Activated T-helper 17 cell treated with anti-CD3 and anti-CD28 coated beads, Interleukin-2, amount 50 U/mL, for 72 hours (primary cell): Measurements from ENCODE around the gene ARHGAP26. TPM values are rescaled to one million over a fixed set of nuclear protein-coding genes. Genes with fewer than 3 reads are reported as not detected.
"Not testable (repeated sequence)": the region's sequence is repeated elsewhere in the genome, so short reads cannot be mapped to it uniquely, and the experiment has no call there.

Experiments used
- ATAC-seq: fragments of 150-1000 bp; cut with Tn5 transposase; replicated peaks from 2 replicates; pipeline ENCODE4 v1.10.0; 2021; ENCODE audit warnings: mild to moderate bottlenecking, moderate library complexity
- H3K27ac Mint-ChIP-seq: one replicate; pipeline ENCODE4 v1.8.0; 2022; ENCODE audit warnings: mixed read lengths
- H3K27me3 Mint-ChIP-seq: one replicate; pipeline ENCODE4 v1.8.0; 2022; ENCODE audit warnings: mixed read lengths
- H3K36me3 Mint-ChIP-seq: one replicate; pipeline ENCODE4 v1.8.0; 2022; ENCODE audit warnings: low read depth, mild to moderate bottlenecking, mixed read lengths
- H3K4me1 Mint-ChIP-seq: one replicate; pipeline ENCODE4 v1.8.0; 2022; ENCODE audit warnings: mixed read lengths
- H3K4me3 Mint-ChIP-seq: one replicate; pipeline ENCODE4 v1.8.0; 2022; ENCODE audit warnings: mild to moderate bottlenecking, mixed read lengths
- H3K9me3 Mint-ChIP-seq: one replicate; pipeline ENCODE4 v1.8.0; 2022; ENCODE audit warnings: mixed read lengths
- total RNA-seq, 2 donors: library from RNA; stranded (reverse); gene quantifications; one replicate each; pipeline ENCODE4 v1.2.3, GENCODE V29; 2022

The ARHGAP26 gene
- total RNA-seq, 2 donors from 2014 or later = 7.8 to 12.0 TPM

GRCh38 chr5:142959683-142960657, 189.8 kb downstream of the ARHGAP26 start:
- Mint-ChIP-seq H3K4me1 (no peaks in the 10 kb centered on the region), H3K27me3 (no peaks in the 10 kb centered on the region), H3K9me3 (no peaks in the 10 kb centered on the region), H3K36me3 (no peaks in the 10 kb centered on the region), H3K27ac (peak overlapping the region; percentile 29), H3K4me3 (no peak overlapping the region)
- ATAC-seq = peak; percentile 21

GRCh38 chr5:142961440-142962173, 191.4 kb downstream of the ARHGAP26 start:
- ATAC-seq = no peak

GRCh38 chr5:142962174-142962533, 192.0 kb downstream of the ARHGAP26 start:
- Mint-ChIP-seq H3K27me3 (no peaks in the 10 kb centered on the region), H3K4me1 (no peaks in the 10 kb centered on the region), H3K9me3 (no peaks in the 10 kb centered on the region), H3K27ac (no peak overlapping the region), H3K36me3 (no peaks in the 10 kb centered on the region), H3K4me3 (no peak overlapping the region)
- no peak for ATAC-seq

More at GRCh38 chr5:142961440-142962173, 191.4 kb downstream of the ARHGAP26 start:
- H3K27me3 Mint-ChIP-seq = no peaks in the 10 kb centered on the region
- H3K27ac Mint-ChIP-seq = no peak overlapping the region
- no peaks in the 10 kb centered on the region for H3K36me3 Mint-ChIP-seq
- no peak overlapping the region for H3K4me3 Mint-ChIP-seq
- no peaks in the 10 kb centered on the region for H3K4me1 Mint-ChIP-seq
- no peaks in the 10 kb centered on the region for H3K9me3 Mint-ChIP-seq

- H3K4me3 Mint-ChIP-seq, H3K4me1 Mint-ChIP-seq, H3K9me3 Mint-ChIP-seq, H3K27me3 Mint-ChIP-seq, ATAC-seq, H3K36me3 Mint-ChIP-seq, H3K27ac Mint-ChIP-seq: not testable (repeated sequence)
Observed at GRCh38 chr5:142965258-142966120, 195.3 kb downstream of the ARHGAP26 start.

- Mint-ChIP-seq H3K4me1 (peaks cover 7% of the 10 kb centered on the region), H3K36me3 (no peaks in the 10 kb centered on the region)
Observed at GRCh38 chr5:142966121-142966420, 195.9 kb downstream of the ARHGAP26 start.

GRCh38 chr5:142969186-142969585, 199.0 kb downstream of the ARHGAP26 start:
- Mint-ChIP-seq H3K4me1 (peaks cover 7% of the 10 kb centered on the region), H3K9me3 (no peaks in the 10 kb centered on the region), H3K4me3 (no peak overlapping the region), H3K27ac (peak overlapping the region; percentile 28), H3K27me3 (no peaks in the 10 kb centered on the region), H3K36me3 (no peaks in the 10 kb centered on the region)
- ATAC-seq = no peak

More at GRCh38 chr5:142966121-142966420, 195.9 kb downstream of the ARHGAP26 start:
- no peak for ATAC-seq
- Mint-ChIP-seq H3K27ac (no peak overlapping the region), H3K9me3 (no peaks in the 10 kb centered on the region), H3K27me3 (no peaks in the 10 kb centered on the region), H3K4me3 (no peak overlapping the region)

- H3K4me1 Mint-ChIP-seq = peaks cover 7% of the 10 kb centered on the region
- no peaks in the 10 kb centered on the region for H3K27me3 Mint-ChIP-seq
- no peaks in the 10 kb centered on the region for H3K36me3 Mint-ChIP-seq
- no peak overlapping the region for H3K4me3 Mint-ChIP-seq
- no peaks in the 10 kb centered on the region for H3K9me3 Mint-ChIP-seq
- peak; percentile 78 for ATAC-seq
- H3K27ac Mint-ChIP-seq = peak overlapping the region; percentile 28
Observed at GRCh38 chr5:142969624-142970439, 199.7 kb downstream of the ARHGAP26 start.

GRCh38 chr5:142970440-142971030, 200.4 kb downstream of the ARHGAP26 start:
- ATAC-seq = no peak
- Mint-ChIP-seq H3K4me1 (peaks cover 7% of the 10 kb centered on the region), H3K36me3 (no peaks in the 10 kb centered on the region), H3K27ac (no peak overlapping the region), H3K27me3 (no peaks in the 10 kb centered on the region), H3K9me3 (no peaks in the 10 kb centered on the region), H3K4me3 (no peak overlapping the region)

- ATAC-seq = no peak
- Mint-ChIP-seq H3K4me1 (peaks cover 7% of the 10 kb centered on the region), H3K27me3 (no peaks in the 10 kb centered on the region), H3K4me3 (no peak overlapping the region), H3K9me3 (no peaks in the 10 kb centered on the region), H3K27ac (no peak overlapping the region), H3K36me3 (no peaks in the 10 kb centered on the region)
Observed at GRCh38 chr5:142971303-142972013, 201.3 kb downstream of the ARHGAP26 start.

- peaks cover 7% of the 10 kb centered on the region for H3K4me1 Mint-ChIP-seq
- no peaks in the 10 kb centered on the region for H3K27me3 Mint-ChIP-seq
- H3K4me3 Mint-ChIP-seq = no peak overlapping the region
- no peaks in the 10 kb centered on the region for H3K36me3 Mint-ChIP-seq
- ATAC-seq = no peak
- H3K27ac Mint-ChIP-seq = no peak overlapping the region
- no peaks in the 10 kb centered on the region for H3K9me3 Mint-ChIP-seq
Observed at GRCh38 chr5:142972064-142972570, 201.9 kb downstream of the ARHGAP26 start.

GRCh38 chr5:142973932-142974331, 203.8 kb downstream of the ARHGAP26 start:
- Mint-ChIP-seq H3K36me3 (no peaks in the 10 kb centered on the region), H3K27me3 (no peaks in the 10 kb centered on the region), H3K27ac (no peak overlapping the region), H3K4me1 (peaks cover 14% of the 10 kb centered on the region), H3K4me3 (no peak overlapping the region), H3K9me3 (no peaks in the 10 kb centered on the region)
- no peak for ATAC-seq

GRCh38 chr5:142974409-142974808, 204.2 kb downstream of the ARHGAP26 start:
- no peaks in the 10 kb centered on the region for H3K27me3 Mint-ChIP-seq
- no peaks in the 10 kb centered on the region for H3K36me3 Mint-ChIP-seq
- H3K27ac Mint-ChIP-seq = no peak overlapping the region
- H3K4me1 Mint-ChIP-seq = peaks cover 16% of the 10 kb centered on the region
- no peak for ATAC-seq
- H3K4me3 Mint-ChIP-seq = no peak overlapping the region
- no peaks in the 10 kb centered on the region for H3K9me3 Mint-ChIP-seq

GRCh38 chr5:142976861-142977260, 206.7 kb downstream of the ARHGAP26 start:
- Mint-ChIP-seq H3K4me1 (peaks cover 16% of the 10 kb centered on the region), H3K27me3 (no peaks in the 10 kb centered on the region), H3K9me3 (no peaks in the 10 kb centered on the region), H3K4me3 (peak overlapping the region; percentile 61), H3K27ac (peak overlapping the region; percentile 58), H3K36me3 (no peaks in the 10 kb centered on the region)
- ATAC-seq = peak; percentile 68
